Measurements from ENCODE around the gene BHLHE23.

Gene BHLHE23

GRCh38 chr20:62957136-62958117, 49.3 kb downstream of the BHLHE23 start:
- intact Hi-C loops (cut with DNase I): no loop called here
- no peak for DNase-seq

GRCh38 chr20:62956387-62957135, 50.2 kb downstream of the BHLHE23 start:
- intact Hi-C loops (cut with DNase I): no loop called here
- DNase-seq: no peak
